A204.1 (cell line): ENCODE results near the gene ZW10.
A peak's percentile ranks its signal among the peaks of the same experiment; 100 is the strongest.
"Not testable (repeated sequence)": the region's sequence is repeated elsewhere in the genome, so short reads cannot be mapped to it uniquely, and the experiment has no call there.

Experiments
- FAIRE-seq: peaks from 2 replicates; lab custom pipeline; 2012; peaks lifted over from hg19 to GRCh38; lab: Jason Lieb, UNC

Gene ZW10, protein sequence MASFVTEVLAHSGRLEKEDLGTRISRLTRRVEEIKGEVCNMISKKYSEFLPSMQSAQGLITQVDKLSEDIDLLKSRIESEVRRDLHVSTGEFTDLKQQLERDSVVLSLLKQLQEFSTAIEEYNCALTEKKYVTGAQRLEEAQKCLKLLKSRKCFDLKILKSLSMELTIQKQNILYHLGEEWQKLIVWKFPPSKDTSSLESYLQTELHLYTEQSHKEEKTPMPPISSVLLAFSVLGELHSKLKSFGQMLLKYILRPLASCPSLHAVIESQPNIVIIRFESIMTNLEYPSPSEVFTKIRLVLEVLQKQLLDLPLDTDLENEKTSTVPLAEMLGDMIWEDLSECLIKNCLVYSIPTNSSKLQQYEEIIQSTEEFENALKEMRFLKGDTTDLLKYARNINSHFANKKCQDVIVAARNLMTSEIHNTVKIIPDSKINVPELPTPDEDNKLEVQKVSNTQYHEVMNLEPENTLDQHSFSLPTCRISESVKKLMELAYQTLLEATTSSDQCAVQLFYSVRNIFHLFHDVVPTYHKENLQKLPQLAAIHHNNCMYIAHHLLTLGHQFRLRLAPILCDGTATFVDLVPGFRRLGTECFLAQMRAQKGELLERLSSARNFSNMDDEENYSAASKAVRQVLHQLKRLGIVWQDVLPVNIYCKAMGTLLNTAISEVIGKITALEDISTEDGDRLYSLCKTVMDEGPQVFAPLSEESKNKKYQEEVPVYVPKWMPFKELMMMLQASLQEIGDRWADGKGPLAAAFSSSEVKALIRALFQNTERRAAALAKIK

DNA sequence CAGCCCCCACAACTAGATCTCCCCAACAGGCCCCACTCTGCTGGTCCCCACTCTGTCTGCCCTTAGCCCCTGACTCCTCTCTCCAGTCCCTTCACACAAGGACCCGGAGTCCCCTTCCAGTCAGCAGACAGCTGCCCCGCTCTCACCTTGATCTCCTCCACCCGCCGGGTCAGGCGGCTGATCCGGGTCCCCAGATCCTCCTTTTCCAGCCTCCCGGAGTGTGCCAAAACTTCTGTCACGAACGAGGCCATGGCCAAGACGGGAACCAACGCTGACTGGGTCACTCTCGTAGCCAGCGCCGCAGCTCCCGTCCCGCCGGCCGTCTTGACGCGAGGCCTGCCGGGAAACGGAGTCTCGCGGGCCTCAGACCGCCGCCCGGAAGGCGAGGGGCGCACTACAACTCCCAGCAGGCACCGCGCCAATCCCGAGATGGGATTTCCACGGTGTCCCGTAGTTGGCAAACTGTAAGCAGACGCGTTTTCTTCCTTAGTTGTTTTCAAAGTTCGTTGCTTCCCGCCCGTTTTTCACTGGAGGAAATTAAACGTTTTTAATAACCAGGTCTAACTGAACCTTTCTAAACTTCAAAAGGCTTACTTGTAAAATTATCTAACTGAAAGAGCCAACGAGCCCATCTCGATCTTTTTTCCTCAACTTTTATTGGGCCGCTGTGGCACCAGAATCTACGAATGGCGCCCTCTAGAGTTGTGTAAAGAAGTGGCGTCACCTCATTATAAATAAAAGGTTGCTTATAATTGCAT lies at the start of gene ZW10:
TSS of gene ZW10 (minus strand) at position 277 of the 758 bp plus-strand sequence. CDS start at position 251, 26 bp downstream.
- peak; percentile 92 for FAIRE-seq

DNA sequence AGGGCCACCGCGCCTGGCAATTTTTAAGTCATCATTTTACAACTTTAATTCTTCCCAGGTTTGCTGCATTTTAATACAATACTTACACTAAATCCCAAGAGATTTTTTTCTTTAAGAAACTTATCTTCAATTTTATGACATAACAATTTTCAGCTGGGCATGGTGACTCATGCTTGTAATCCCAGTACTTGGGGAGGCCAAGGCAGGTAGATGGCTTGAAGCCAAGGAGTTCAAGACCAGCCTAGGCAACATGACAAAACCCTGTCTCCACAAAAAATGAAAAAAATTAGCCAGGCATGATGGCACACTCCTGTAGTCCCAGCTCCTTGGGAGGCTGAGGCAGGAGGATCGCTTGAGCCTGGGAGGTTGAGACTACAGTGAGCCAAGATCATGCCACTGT lies 44.9 kb upstream of the ZW10 start:
- no peak for FAIRE-seq

DNA sequence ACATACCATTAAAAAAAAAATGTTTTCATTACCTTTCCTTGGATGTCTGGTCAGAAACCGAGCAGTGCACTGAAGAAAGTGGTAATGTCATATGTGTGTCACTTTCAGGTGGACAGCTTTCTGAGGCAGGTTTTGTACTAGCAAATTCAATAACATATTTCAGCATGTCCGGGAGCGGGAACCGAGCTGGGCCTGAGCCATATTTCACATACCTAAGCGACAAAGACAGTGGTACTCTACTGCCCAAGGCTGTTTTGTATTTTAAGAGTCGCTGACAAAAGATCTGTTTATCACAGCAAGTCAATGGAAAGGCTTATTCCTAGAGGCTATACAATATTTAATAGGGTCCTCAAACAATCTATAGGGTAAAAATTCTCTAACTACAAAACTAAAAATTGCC lies 44.1 kb upstream of the ZW10 start:
- FAIRE-seq = no peak

DNA sequence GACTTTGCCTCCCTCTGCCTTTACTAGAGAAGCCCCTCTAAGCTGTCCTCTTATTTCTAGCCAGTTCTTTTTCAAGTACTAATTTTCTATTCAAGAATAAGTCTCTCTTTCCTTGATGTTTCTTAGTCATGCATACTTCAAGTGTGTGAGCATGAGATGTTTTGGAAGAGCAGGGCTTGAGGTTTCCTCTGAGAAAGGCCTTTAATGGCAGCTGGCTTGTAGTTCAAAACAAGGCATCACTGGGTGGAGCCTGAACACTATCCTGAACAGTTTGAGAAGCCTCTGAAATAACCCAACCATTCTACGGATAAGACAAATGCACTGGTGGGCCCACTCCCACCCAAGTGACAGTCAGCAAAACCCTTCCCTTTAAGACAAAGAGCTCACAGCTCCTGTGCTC lies 43.7 kb upstream of the ZW10 start:
- FAIRE-seq = no peak

DNA sequence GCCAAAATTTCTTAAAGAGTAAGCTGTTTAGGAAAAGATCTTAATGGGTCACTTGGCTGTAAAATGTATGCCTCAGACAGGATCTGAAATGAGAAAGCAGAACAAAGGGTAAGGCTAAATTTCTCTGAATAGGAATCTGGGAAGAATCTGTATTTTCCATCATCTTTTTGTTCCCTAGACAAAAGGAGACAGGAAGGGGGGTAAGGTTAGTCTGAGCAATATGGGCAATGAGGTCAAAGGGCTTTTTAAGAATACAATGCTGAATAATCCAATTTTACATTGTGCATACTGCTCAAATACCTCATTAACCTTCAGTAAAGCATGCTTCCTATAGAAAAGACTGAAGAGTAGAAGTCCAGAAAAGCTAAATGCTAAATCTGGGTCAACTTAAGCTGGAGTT lies 40.7 kb upstream of the ZW10 start:
- no peak for FAIRE-seq

DNA sequence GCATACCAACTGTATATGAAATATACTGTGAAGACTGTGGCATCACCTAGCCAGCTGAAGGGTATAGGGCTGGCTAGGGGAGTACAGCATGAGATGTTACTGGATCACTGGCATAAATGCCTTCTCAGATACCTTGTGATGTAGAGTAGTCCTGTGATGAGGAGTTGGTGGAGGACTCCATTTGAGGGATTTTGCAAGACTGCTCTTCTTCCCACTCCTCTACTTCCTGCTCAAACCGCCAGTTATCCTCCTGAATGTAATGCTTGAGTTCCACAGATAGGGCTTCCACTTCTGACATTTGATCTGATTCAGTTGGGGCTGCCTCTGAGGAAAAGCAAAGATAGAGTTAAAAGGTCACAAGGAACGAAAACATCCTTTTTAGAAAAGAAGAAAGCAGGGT lies 35.4 kb upstream of the ZW10 start:
- FAIRE-seq = no peak

DNA sequence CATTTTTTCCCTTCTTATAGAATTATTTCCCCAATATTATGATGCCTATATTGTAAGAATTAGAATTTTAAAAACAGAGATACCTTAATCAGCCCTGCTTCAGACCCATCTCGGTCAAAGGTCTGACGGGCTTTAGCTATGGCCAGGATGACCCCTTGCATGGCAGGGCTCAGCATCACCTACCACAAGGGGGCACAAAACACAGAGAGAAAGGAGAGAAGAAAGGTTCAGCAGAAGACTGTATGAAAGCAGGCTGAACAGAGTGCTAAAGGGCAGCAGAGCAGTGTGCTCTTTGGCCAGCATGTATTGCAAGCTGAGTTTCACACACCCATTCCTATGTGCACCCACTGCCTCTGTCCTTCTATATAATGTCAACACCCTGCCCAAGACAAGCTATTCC lies 32.9 kb upstream of the ZW10 start:
- no peak for FAIRE-seq

DNA sequence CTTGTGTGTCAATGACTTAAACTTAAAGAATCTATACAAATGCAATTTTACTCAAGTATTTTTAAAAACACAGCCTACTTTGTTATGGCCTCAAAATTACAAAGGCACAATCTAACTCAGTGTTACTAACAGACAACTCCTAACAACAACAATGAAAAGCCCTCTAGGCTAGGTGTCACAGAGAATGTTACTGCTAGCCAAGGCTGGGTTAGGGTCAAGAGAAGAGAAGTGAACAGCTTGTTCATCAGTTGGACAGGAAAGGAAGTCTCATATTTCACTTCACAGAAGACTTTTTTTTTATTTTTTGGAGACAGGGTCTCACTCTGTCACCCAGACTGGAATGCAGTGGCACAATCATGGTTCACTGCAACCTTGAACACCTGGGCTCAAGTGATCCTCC lies 32.1 kb upstream of the ZW10 start:
- FAIRE-seq = no peak

DNA sequence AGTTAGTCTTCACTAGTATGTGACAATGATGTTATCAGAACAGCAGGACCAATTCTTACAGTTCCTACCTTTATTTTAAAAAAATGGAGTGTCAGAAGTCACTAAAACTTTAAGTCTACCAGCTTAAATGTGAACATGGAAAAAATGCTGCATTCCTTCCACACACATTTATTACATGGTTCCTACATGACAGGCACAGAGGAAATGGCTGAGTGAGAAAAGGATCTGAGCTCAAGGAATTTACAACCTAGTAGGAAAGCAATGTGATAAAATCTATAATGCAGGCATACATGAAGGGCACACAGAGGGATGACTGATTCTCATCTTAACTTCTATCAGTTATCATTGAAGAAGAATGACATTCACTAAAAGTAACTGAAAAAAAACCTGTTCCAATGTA lies 29.1 kb upstream of the ZW10 start:
- no peak for FAIRE-seq

DNA sequence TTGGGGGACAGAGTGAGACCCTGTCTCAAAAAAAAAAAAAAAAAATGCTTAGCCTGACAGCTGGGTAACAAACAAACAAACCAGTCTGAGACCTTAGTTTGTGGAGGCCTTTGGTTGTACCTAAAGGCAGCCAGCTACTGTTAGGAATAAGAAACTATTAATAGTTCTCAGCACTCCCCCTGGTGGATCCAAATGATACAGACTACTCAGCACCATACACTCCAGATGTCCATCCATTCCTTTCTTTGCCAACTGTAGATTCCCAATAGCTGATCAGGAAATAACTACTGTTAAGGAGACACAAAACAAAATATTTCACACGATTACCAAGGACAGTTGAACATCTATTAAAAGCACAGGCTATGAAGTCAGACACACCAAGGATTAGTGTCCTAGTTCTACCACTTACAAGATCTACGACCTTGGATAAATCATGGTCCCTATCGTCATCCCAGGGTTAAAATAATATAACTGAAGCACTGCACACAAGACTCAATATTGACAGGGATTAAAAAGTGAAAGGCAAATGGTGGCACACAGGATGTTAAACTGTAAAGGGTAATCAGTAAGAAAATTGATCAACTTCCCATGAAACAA lies 23.3 kb upstream of the ZW10 start:
- peak; percentile 73 for FAIRE-seq

DNA sequence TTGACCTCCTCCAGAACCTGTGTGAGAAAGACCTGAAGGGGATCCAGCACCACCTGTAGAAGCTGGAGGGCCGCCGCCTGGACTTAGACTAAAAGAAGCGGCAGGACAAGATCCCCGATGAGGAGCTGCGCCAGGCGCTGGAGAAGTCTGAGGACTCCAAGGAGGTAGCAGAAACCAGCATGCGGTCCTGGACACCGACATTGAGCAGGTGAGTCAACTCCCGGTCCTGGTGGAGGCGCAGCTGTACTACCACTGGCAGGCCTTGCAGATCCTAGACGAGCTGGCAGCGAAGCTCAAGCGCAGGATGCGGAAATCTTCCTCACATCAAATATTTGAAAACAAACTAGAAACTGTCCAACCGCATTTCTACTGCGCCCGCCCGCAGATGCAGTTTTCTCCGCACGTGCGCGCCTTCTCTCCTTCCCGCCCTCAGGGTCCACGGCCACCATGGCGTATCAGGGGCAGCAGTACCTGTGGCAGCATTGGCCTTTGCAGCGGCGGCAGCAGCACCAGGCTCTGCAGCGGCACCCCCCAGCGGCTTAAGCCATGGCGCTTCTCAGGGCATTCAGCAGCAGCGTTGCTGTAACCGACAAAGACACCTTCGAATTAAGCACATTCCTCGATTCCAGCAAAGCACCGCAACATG lies 16.3 kb upstream of the ZW10 start:
- no peak for FAIRE-seq

DNA sequence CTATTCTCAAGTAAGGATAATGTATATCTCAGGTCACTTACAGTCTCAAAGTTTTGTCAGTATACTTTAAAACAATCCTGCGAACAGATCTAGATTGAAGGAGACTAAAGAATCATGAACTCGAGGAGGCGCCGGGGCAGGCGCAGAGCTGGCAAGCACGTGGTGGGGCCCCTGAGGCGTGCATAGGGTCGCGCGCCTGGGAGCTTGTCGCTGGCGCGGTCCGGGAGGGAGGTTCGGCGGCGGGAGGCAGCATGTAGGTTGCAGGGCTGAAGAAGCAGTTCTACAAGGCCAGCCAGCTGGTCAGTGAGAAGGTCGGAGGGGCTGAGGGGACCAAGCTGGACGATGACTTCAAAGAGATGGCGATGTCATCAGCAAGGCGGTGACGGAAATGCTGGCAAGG lies 15.5 kb upstream of the ZW10 start:
- FAIRE-seq = not testable (repeated sequence)

DNA sequence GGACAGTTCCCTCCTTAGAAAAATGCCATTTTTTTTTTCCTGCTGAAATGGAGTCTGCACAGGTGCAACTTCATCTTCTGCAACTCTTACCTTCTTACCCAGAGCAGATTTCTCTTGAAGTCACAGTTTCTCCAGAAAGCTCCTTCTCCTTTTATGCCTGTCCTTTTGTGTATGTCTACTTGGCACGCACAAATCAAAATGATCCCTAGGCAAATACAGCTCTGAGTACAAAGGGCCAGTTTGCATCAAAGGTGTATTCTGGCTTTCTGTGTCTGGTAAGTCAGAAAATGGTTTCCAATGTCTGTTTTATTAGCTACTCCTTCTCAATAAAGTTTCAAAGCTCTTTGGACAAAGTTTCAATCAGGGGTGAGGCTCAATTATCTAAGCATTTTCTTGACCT lies 8.6 kb upstream of the ZW10 start:
- no peak for FAIRE-seq

DNA sequence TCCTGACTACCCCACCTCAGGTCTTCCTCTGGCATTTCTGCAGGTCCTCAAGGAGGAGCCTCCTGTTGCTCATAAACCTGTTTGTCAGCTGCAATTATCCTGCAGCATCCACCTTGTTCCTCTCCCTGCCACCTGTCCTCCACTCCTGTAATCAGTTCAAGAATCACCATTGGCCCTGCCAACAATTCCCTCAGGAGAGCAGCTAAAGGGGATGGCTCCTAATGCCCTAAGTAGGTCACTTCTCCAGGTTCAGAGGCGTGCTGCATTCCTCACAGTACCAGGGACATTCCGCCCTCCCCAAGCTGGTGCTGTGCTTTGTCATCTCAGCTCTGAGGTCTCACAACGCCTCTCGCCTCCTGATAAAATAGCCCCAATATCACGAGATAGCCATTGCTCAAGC lies 8.2 kb upstream of the ZW10 start:
- no peak for FAIRE-seq

DNA sequence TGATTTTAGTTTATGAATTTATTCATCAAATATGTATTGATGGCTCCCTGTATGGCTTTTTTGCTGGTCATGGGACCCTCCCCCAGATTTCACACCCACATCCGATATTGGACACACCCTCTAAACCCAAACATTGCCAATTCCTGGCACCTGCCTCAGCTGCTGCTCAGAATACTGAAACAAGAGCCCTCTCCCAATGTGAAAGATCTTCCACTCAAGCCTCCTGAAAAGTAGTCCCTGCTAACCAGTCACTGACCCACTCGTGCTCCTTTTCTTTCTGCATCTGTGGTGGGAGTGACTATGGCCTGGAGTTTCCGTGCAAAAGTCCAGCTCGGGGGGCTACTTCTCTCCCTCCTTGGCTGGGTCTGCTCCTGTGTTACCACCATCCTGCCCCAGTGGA lies 6.0 kb upstream of the ZW10 start, which contains the start of gene CLDN25:
TSS of gene CLDN25 (plus strand) at position 301 of the 400 bp plus-strand sequence. CDS start at position 301, 0 bp downstream.
- FAIRE-seq = no peak

DNA sequence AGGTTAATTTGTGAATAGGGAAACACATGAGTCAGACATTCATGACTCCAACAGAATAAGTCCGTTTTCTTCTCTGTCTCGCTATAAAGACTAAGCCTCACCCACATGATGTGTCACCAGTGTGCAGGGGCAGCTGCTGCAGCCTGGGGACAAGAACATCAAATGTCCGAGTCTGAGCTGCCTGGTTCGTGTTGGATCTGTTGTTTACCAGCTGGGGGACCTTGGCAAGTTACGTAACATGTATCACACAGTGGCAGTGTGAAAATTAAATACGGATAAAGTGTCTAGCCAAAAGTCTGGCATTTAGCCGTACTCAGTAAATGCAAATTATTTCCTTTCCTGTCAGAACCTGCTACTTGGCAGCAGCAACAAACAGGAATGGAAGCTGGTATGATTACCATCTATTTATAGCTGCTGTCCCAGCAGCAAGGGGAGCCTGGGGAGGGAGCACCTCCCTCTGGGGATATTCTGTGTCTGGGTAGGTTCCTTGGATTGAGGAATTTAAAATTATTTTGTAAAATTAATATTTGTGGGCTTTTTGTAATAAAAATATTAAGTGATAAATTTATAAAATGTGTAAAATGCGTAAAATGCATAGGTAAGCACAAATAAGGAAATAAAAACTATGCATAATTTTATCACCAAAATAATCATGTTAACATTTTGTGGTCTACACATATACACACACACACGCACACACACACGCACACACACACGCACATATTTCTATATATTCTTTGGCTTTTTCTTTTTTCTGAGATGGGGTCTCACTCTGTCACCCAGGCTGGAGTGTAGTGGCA lies 4.8 kb upstream of the ZW10 start:
- FAIRE-seq = no peak

DNA sequence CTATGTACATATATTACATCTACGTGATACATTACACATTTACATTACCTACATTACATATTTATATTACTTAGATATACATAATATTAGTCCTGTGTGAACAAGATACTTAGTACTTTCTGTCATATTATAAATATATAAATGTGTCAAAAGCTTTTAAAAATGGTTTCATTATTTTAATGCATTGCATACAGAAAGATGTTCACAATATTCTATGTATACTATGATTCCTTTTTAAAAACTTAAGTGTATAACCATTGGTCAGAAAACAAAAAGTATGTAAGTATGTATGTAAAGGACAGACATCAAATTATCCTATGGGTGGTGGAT lies 647 bp upstream of the ZW10 start:
- no peak for FAIRE-seq

DNA sequence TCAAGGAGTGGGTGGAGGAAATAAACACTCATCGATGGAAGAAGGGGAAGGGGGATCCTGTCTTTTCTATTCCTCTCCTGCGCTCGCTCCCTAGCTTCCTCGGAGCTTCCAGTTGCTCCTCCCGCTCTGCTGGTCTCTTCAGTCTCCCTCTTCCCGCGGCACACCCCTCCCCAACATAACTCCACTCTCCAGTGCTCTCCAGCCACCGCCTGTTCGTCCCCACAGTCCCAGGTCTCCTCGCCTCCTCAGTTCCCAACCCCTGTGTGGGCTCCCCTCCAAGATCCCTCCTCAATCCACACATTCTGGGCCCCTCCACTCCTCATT lies 438 bp downstream of the ZW10 start:
- no peak for FAIRE-seq

DNA sequence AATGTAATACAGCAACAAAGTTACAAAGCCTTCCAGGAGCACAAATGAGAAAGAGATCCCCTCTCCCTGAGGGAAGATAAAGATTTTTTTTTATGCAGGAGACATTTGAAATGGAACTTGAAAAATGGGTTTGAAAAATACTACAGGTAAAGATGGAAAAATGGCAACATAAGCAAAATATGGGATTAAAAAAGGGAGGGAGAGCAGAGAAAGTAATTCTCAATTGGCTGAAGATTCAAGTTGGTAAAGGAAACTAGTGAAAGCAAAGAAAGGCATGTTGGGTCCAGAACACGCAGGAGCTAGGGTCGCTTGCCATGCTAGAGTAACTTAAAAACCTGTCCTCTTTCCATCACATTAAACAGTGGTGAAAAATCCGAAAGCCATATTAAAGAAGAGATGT lies 1.5 kb downstream of the ZW10 start:
- no peak for FAIRE-seq

DNA sequence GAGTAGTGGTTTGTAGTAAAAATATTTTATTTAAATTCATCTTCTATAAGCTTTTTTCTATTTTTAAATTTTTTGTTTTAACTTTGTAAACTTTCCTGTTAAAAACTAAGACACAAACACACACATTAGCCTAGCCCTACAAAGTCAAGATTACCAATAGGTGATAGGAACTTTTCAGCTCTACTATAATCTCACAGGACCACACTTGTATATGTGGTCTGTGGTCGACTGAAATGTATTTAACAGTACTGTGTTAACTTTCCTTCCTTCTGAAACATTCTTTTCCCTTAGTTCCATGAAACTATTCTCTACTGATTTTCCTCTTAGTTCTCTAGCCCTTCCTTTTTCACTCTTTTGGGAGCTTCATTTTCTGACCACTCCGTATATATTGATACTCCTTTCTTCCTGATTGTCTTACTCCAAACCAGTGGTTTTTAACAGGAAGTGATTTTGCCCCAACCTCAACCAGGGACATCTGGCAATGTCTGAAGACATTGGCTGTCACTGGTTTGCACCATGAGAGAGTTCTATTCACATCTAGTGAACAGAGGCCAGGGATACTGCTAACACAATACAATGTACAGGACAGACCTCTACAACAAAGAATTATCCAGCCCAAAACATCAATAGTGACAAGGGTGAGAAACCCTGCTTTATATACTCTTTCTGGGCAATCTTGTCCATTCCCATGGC lies 8.8 kb downstream of the ZW10 start:
- no peak for FAIRE-seq

DNA sequence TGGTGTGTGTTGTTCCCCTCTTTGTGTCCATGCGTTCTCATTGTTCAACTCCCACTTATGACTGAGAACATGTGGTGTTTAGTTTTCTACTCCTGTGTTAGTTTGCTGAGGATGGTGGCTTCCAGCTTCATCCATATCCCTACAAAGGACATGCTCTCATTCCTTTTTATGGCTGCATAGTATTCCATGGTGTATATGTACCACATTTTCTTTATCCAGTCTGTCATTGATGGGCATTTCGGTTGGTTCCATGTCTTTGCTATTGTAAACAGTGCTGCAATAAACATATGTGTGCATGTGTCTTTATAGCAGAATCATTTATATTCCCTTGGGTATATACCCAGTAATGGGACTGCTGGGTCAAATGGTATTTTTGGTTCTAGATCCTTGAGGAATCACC lies 10.5 kb downstream of the ZW10 start:
- FAIRE-seq = not testable (repeated sequence)
